GM18909 (cell line): ENCODE results near the gene CEP112.
A peak's percentile ranks its signal among the peaks of the same experiment; 100 is the strongest.

Source experiments
- ATAC-seq: cut with Tn5 transposase; IDR thresholded peaks from one replicate; pipeline ENCODE4 v1.9.1; 2021; ENCODE audit warnings: mild to moderate bottlenecking; ENCODE audit not compliant: unreplicated experiment, poor library complexity

The CEP112 gene

DNA sequence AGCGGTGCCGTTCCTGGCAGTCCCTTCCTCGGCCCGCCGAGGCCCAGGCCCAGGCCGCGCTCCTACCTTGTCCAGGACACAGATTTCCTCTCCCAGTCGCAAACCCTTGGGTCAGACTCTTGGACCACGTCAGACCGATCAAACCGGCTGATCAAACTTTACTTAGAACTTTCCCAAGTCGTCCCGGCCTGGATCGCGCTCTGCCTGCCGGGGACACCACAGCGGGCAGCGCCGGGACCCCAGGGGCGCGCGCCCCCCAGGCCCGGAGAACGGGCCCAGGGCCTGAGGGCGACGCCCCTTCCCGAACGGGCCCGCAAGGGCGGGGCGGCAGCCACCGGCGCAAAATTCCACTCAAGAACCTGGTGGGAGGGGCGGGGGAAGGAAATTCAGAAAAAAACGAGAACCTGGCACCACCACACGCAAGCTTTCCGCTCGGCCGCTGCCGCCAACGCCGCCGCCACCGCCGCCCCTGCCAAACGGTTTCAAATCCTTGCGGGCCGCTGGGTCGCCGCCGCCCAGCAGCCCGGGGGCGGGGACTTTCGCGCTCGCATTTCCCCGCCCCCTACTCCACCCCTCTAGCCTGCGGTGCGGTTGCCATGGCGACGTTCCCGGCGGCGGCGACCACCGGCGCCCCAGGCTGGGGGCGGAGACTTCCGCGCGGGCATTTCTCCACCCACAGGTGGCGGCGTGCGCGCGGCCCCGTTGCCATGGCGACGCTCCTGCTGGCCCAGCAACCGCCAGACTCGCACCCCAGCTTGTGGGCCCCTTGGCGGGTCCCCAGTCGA lies at the start of gene CEP112:
Gene CEP112 (minus strand): TSS at position 541 of the 785 bp plus-strand sequence.
- ATAC-seq: peak; percentile 73

DNA sequence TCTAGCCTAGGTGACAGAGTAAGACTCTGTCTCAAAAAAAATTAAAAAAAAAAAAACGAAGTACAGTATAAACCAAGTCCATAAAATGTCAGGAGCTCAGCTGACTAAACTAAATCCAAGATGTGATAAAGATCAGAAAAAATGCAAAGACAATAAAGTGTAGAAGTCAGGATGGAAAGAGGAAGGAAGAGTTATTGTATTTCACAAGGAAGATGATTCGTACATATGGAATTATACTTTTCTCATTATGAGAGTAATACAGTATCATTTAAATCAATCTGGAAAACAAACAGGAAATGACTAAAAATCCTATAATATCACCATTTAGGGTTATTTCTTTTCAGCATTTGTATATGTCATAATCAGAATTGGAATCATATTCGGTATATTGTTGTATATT lies 48.7 kb upstream of the CEP112 start:
- ATAC-seq: no peak

GRCh38 chr17:66240013-66240412 lies 48.1 kb upstream of the CEP112 start:
- ATAC-seq: no peak

- ATAC-seq: no peak
Measured at GRCh38 chr17:66235377-66235994, 43.6 kb upstream of the CEP112 start.

DNA sequence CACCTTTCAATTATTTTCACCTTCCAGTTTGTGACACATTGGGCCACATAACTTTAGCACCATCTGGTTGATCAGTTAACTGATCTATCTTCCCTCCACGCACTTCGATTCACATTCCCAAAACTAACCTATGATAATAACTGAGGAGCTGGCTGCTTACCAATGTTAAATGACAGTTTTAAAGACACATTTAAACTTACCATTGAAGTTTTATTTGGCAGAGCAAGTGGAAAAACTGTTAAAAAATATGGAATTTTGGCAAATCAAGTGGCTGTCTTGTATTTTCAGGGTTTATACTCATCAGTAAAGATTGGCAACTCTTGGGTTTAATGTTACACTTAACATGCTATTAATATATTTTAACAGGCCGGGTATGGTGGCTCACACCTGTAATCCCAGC lies 42.7 kb upstream of the CEP112 start:
- no peak for ATAC-seq

DNA sequence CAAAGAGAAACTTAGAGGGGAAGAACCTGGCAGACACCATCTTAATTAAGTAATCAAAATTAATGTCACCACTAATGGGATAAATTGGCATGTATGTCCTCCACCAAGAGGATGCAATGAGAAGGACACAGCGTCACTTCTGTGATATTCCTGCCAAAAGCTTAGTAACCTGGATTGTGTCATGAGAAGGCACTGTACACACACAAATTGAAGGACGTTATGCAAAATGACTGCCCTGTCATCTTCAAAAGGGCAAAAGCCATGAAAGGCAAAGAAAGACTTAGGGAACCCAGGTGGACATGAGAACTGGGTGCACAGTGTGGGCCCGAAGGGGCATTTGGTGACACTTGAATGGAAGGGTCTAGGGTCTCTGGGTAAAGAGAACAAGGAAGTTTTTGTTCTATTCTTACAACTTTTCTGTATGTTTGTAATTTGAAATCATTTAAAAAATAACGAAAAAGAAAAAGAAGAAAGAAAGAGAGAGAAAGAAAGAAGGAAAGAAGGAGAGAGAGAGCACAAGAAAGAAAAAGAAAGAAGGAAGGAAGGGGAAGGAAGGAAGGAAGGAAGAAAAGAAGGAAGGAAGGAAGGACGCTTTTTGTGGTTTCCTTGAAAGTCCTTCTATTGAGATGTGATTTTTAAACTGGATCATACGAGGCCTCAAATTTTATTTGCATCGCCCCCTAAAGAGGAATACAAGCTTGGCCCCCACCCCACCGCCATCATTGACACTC lies 41.3 kb upstream of the CEP112 start:
- ATAC-seq: no peak

DNA sequence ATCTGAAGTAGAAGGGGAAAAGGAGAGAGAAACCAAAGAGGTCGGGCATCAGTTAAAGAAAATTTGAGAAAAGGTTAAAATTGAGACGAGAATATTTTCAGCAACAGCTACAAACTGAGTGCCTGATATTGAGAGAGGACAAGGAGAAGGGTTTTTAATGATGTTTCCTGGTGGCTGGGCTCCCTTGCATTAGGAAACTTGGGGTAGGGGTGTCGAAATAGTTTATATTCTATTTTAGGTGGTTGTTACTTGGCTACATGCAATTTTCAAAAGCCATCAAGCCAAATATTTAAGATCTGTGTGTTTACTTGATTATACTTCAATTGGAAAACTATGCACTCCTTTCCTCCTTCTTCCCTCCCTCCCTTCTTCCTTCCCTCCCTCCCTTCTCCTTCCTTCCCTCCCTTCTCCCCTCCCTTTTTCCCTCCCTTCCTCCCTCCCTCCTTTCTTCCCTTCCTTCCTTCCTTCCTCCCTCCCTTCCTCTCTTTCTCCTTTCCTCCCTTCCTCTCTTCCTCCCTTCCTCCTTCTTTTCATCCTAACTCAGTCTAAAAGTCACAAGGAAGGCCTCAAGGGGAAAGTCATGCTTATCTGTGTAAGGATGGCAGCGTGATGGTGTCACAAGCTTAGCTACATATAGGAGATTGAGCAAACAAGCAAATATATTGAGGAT lies 39.1 kb upstream of the CEP112 start:
- ATAC-seq: no peak

GRCh38 chr17:66229783-66230538 lies 38.0 kb upstream of the CEP112 start:
- ATAC-seq: no peak

DNA sequence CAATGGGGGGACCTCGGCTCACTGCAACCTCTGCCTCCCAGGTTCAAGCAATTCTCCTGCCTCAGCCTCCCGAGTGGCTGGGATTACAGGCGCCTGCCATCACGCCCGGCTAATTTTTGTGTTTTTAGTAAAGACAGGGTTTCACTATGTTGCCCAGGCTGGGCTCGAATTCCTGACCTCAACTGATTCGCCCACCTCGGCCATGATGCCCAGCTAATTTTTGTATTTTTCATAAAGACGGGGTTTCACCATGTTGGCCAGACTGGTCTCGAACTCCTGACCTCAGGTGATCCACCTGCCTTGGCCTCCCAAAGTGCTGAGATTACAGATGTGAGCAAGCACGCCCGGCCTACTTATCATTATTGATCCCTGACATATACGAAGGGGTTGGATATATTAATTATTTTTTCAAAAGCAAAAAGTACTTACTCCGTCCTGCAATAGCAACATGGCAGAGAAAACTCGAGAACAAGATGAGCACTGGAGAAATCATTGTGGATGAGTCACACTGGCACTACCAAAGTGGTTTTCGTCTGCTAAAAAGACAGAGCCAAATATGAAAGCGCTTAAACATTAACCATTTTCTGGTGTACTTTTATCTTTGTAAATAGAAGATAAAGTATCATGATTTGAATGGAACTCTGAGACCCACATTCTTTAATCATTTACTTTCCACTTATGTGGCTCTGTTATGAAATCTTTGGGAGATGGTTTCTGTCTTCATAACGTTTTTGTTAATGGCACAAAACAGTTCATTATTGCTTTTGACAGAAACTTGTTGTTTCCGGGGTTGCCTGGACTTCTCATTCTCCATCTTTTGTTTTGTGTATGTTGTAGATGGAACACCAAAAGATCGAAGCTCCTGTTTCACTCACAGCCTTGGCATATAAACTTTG lies 37.2 kb upstream of the CEP112 start, which contains the start of gene APOH:
Gene APOH (minus strand): TSS at position 529 of the 896 bp plus-strand sequence. CDS start 36 bp downstream, at position 493.
- ATAC-seq: no peak

- ATAC-seq: no peak
Measured at GRCh38 chr17:66227212-66228045, 35.5 kb upstream of the CEP112 start.

GRCh38 chr17:66222798-66223350 lies 30.9 kb upstream of the CEP112 start:
- no peak for ATAC-seq

GRCh38 chr17:66221755-66222530 lies 30.0 kb upstream of the CEP112 start:
- no peak for ATAC-seq

GRCh38 chr17:66221343-66221742 lies 29.4 kb upstream of the CEP112 start:
- no peak for ATAC-seq

GRCh38 chr17:66220079-66220835 lies 28.3 kb upstream of the CEP112 start:
- ATAC-seq: no peak

- no peak for ATAC-seq
Measured at GRCh38 chr17:66215529-66215911, 23.6 kb upstream of the CEP112 start.

DNA sequence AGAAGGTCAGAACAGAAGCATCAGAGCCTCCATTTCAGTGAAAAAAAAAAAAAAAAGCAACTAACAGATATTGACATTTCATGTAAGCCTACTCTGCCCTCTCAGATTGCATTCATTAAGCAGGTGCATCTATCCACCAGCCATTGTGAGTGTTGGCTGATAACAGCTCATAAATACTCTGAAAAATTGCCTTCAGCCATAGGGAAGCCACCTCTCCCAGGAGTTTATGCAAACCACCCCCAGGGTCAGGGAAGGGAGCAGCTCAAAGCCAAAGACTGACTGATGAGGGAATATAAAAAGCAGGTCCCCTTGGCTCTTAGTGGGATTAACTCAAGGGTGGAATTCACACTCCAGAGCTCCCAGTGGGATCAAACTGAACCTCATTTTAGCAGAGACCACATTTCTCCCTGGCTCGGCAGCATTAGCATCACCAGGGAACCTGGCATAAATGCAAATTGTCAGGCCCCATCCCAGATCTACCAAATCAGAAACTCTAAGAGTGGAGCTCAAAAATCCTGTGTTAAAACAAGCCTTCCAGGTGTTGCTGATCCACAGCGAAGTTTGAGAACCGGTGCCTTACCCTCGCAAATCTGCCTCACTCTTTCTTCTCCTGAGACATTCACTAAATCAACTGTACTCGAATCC lies 23.1 kb upstream of the CEP112 start:
- ATAC-seq: no peak
